HepG2 (cell line): ENCODE results near the gene KIAA1958. TPM values are rescaled to one million over a fixed set of nuclear protein-coding genes. Genes with fewer than 3 reads are reported as not detected.

Source experiments
- HNRNPLL ChIP-seq: fragments of 200-400 bp; formaldehyde crosslinking; IDR thresholded peaks from 2 replicates; pipeline ENCODE4 v1.6.1; 2017; ENCODE audit warnings: mild to moderate bottlenecking, low read depth, low read length; ENCODE audit not compliant: poor library complexity, severe bottlenecking
- RCOR2 ChIP-seq: IDR thresholded peaks from 2 replicates; pipeline ENCODE4 v1.6.1; 2016; ENCODE audit warnings: missing biosample characterization, missing genetic modification reagents
- polyA plus RNA-seq, 8 experiments: library from polyadenylated mRNA; depleted of rRNA in 3 of 8; stranded (reverse) in 7 of 8; unstranded in 1 of 8; fragments of >200 nt; fragmentation: Illumina TruSeq in 4 of 8; extraction: Trizol in 4 of 8; gene quantifications; 2 replicates each; pipeline versions ENCODE4 v1.2.1 to v1.2.3, GENCODE V29; 2011 to 2016; ENCODE audit warnings: low read depth in 4 of 8, missing spikeins in 1 of 8, mixed read lengths in 1 of 8; ENCODE audit not compliant: insufficient read depth in 1 of 8
- total RNA-seq, 5 experiments: library from RNA; depleted of rRNA; stranded (reverse); fragments of >200 nt; fragmentation: Illumina TruSeq; extraction: Trizol; gene quantifications; 2 replicates each; pipeline ENCODE4 v1.2.3, GENCODE V29; 2016; ENCODE audit warnings: low read depth in 1 of 5
- TF ChIP-seq, protein P1 (sequence below): sonication (generic); formaldehyde crosslinking; IDR thresholded peaks from one replicate; pipeline ENCODE4 v1.5.1; 2020; ENCODE audit warnings: mild to moderate bottlenecking, missing genetic modification reagents; ENCODE audit errors: not compliant biosample characterization
- TF ChIP-seq, protein P2 (sequence below), 2 experiments: sonication (generic) in 1 of 2; formaldehyde crosslinking in 1 of 2; IDR thresholded peaks; 2 replicates each; pipeline versions ENCODE4 v1.4.0 to v1.6.1; 2016 to 2020; ENCODE audit warnings: borderline replicate concordance in 1 of 2, low read depth in 1 of 2, mild to moderate bottlenecking in 1 of 2, missing genetic modification reagents in 1 of 2

Gene KIAA1958
- total and polyA plus RNA-seq, 2 of the 13 experiments (the other 11 are each of a cell fraction or from before 2014, with no cell fraction given), result 8.5 to 10.3 TPM

DNA sequence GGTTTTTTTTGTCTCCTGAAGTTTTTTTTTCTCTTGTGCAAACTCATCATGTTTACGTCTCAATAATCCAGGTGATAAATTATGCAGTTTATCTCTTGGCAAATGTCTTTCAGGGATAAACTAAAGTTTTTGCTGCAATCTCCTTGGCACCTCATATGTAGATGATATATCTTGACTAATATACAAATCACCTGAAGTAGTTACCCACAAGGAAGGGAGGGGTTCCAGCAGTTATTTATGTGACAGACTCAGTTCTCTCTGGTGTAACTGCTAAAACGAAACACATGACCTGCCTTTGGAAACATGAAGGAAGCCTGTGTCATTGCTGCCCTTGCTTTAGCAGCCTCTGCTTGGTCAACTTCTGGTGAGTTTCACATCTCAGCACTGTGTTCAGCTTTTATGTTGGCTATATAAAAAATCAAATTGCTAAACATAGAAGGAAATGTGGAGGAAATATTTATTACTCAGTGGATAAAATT, 39.3 kb upstream of the KIAA1958 start (continued):
- TF ChIP-seq, protein P1, sequence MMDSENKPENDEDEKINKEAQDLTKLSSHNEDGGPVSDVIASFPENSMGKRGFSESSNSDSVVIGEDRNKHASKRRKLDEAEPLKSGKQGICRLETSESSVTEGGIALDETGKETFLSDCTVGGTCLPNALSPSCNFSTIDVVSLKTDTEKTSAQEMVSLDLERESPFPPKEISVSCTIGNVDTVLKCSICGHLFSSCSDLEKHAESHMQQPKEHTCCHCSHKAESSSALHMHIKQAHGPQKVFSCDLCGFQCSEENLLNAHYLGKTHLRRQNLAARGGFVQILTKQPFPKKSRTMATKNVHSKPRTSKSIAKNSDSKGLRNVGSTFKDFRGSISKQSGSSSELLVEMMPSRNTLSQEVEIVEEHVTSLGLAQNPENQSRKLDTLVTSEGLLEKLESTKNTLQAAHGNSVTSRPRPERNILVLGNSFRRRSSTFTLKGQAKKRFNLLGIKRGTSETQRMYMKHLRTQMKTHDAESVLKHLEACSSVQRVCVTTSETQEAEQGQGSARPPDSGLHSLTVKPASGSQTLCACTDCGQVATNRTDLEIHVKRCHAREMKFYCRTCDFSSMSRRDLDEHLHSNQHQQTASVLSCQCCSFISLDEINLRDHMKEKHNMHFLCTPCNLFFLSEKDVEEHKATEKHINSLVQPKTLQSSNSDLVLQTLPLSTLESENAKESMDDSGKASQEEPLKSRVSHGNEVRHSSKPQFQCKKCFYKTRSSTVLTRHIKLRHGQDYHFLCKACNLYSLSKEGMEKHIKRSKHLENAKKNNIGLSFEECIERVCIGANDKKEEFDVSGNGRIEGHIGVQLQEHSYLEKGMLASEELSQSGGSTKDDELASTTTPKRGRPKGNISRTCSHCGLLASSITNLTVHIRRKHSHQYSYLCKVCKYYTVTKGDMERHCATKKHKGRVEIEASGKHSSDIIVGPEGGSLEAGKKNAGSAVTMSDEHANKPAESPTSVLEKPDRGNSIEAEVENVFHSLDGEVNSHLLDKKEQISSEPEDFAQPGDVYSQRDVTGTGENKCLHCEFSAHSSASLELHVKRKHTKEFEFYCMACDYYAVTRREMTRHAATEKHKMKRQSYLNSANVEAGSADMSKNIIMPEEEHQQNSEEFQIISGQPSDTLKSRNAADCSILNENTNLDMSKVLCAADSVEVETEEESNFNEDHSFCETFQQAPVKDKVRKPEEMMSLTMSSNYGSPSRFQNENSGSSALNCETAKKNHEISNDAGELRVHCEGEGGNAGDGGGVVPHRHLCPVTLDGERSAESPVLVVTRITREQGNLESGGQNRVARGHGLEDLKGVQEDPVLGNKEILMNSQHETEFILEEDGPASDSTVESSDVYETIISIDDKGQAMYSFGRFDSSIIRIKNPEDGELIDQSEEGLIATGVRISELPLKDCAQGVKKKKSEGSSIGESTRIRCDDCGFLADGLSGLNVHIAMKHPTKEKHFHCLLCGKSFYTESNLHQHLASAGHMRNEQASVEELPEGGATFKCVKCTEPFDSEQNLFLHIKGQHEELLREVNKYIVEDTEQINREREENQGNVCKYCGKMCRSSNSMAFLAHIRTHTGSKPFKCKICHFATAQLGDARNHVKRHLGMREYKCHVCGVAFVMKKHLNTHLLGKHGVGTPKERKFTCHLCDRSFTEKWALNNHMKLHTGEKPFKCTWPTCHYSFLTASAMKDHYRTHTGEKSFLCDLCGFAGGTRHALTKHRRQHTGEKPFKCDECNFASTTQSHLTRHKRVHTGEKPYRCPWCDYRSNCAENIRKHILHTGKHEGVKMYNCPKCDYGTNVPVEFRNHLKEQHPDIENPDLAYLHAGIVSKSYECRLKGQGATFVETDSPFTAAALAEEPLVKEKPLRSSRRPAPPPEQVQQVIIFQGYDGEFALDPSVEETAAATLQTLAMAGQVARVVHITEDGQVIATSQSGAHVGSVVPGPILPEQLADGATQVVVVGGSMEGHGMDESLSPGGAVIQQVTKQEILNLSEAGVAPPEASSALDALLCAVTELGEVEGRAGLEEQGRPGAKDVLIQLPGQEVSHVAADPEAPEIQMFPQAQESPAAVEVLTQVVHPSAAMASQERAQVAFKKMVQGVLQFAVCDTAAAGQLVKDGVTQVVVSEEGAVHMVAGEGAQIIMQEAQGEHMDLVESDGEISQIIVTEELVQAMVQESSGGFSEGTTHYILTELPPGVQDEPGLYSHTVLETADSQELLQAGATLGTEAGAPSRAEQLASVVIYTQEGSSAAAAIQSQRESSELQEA (CRISPR knock-in tag), result no peak
- TF ChIP-seq RCOR2 (CRISPR knock-in tag) (no peak), HNRNPLL (no peak)
- TF ChIP-seq, protein P2, sequence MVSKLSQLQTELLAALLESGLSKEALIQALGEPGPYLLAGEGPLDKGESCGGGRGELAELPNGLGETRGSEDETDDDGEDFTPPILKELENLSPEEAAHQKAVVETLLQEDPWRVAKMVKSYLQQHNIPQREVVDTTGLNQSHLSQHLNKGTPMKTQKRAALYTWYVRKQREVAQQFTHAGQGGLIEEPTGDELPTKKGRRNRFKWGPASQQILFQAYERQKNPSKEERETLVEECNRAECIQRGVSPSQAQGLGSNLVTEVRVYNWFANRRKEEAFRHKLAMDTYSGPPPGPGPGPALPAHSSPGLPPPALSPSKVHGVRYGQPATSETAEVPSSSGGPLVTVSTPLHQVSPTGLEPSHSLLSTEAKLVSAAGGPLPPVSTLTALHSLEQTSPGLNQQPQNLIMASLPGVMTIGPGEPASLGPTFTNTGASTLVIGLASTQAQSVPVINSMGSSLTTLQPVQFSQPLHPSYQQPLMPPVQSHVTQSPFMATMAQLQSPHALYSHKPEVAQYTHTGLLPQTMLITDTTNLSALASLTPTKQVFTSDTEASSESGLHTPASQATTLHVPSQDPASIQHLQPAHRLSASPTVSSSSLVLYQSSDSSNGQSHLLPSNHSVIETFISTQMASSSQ (IDR thresholded peaks at IDR 0.05; ENCODE audit: low read depth), result no peak
- TF ChIP-seq, protein P2 (CRISPR knock-in tag; IDR thresholded peaks at IDR 0.05; ENCODE audit: borderline replicate concordance), result no peak
